ENCODE data around the gene SORL1.
A peak's percentile ranks its signal among the peaks of the same experiment; 100 is the strongest.

SORL1 gene

GRCh38 chr11:121514432-121515334 is 62.6 kb downstream of the SORL1 start:
- intact Hi-C loops (cut with DNase I; ENCODE audit: low total_unique reads), result loop anchor here (5.0 kb wide), 1 partner anchor 37 kb away; no protein-coding TSS in a partner anchor
- H3K27ac ChIP-seq, result peak overlapping the region in 1 of 2 donors; percentile 59

GRCh38 chr11:121515335-121515671 is 63.2 kb downstream of the SORL1 start:
- DNase-seq, result no peak
- no peaks in the 10 kb centered on the region for H3K9me3 ChIP-seq
- intact Hi-C loops (cut with DNase I; ENCODE audit: low total_unique reads), result loop anchor here (5.0 kb wide), 1 partner anchor 38 kb away; no protein-coding TSS in a partner anchor
- no peak overlapping the region for H3K27ac ChIP-seq
- no peak for TF ChIP-seq CTCF (IDR thresholded peaks at IDR 0.05)
- H3K4me1 ChIP-seq, result peaks cover 0 to 38% (median 24%) of the 10 kb centered on the region in 4 donors
- H3K36me3 ChIP-seq, result no peaks in the 10 kb centered on the region
- H3K4me3 ChIP-seq, result no peak overlapping the region
- H3K27me3 ChIP-seq, result no peaks in the 10 kb centered on the region

More at GRCh38 chr11:121514432-121515334, 62.6 kb downstream of the SORL1 start:
- no peaks in the 10 kb centered on the region for H3K36me3 ChIP-seq
- no peak overlapping the region for H3K4me3 ChIP-seq
- TF ChIP-seq CTCF (IDR thresholded peaks at IDR 0.05), result no peak
- peaks cover 0 to 32% (median 18%) of the 10 kb centered on the region in 4 donors for H3K4me1 ChIP-seq
- H3K9me3 ChIP-seq, result no peaks in the 10 kb centered on the region
- no peaks in the 10 kb centered on the region for H3K27me3 ChIP-seq
- no peak for DNase-seq

GRCh38 chr11:121517996-121518395 is 65.9 kb downstream of the SORL1 start:
- Histone ChIP-seq H3K27ac (peak overlapping the region in 1 of 2 donors; percentile 20), H3K4me3 (no peak overlapping the region), H3K36me3 (no peaks in the 10 kb centered on the region), H3K4me1 (peaks cover 0 to 51% (median 37%) of the 10 kb centered on the region in 4 donors), H3K27me3 (no peaks in the 10 kb centered on the region), H3K9me3 (no peaks in the 10 kb centered on the region)
- intact Hi-C loops (cut with DNase I; ENCODE audit: low total_unique reads), result loop anchor here (5.0 kb wide), 1 partner anchor 41 kb away; no protein-coding TSS in a partner anchor
- no peak for TF ChIP-seq CTCF (IDR thresholded peaks at IDR 0.05)
- no peak for DNase-seq

- Histone ChIP-seq H3K36me3 (no peaks in the 10 kb centered on the region), H3K9me3 (no peaks in the 10 kb centered on the region), H3K4me3 (peak overlapping the region; percentile 0 to 6), H3K27ac (peak overlapping the region; percentile 54 to 72), H3K4me1 (peaks cover 0 to 45% (median 26%) of the 10 kb centered on the region in 4 donors), H3K27me3 (no peaks in the 10 kb centered on the region)
- TF ChIP-seq CTCF (IDR thresholded peaks at IDR 0.05), result peak in 1 of 2 experiments; percentile 4
- intact Hi-C loops (cut with DNase I; ENCODE audit: low total_unique reads), result loop anchor here (5.0 to 10.0 kb wide), 2 partner anchors 68 to 984 kb away; partner anchors contain the start of genes SORL1 and SORL1-AS1
- DNase-seq, result peak in 1 of 2 donors; percentile 28
These were observed 68.4 kb downstream of the SORL1 start for GRCh38 chr11:121520243-121521144.
